KOPT-K1 (cell line): ENCODE results near the gene SEMA4A.
"Not testable (repeated sequence)": the region's sequence is repeated elsewhere in the genome, so short reads cannot be mapped to it uniquely, and the experiment has no call there.

ENCODE experiments used
- H3K27ac ChIP-seq: fragments of 200-600 bp; sonication (generic); 2 replicates; pipeline ENCODE4 v1.5.1; 2016; ENCODE audit warnings: antibody characterized with exemption, mild to moderate bottlenecking, low read depth, low read length; ENCODE audit not compliant: poor library complexity, severe bottlenecking
- H3K36me3 ChIP-seq: fragments of 200-600 bp; sonication (generic); 2 replicates; pipeline ENCODE4 v1.5.1; 2017; ENCODE audit warnings: antibody characterized with exemption, mild to moderate bottlenecking, low read length, moderate library complexity; ENCODE audit not compliant: insufficient read depth
- H3K9me3 ChIP-seq: fragments of 200-600 bp; sonication (generic); 2 replicates; pipeline ENCODE4 v1.5.1; 2017; ENCODE audit warnings: antibody characterized with exemption, low read length, mild to moderate bottlenecking; ENCODE audit not compliant: insufficient read depth, poor library complexity, severe bottlenecking

Gene SEMA4A

DNA sequence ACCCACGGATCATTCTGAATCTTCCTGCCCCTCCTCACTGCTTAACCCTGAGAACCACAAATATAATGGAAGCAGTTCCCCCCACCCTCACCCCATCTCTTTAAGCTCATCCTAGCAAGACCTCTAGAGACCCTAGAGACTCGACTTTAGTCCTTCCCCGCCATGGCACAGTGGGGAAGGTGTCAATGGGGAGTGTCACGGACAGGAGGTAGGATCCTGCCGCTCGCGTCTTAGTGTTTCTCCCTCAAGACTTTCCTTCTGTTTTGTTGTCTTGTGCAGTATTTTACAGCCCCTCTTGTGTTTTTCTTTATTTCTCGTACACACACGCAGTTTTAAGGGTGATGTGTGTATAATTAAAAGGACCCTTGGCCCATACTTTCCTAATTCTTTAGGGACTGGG lies 58.7 kb downstream of the SEMA4A start:
- Histone ChIP-seq H3K9me3 (peaks cover 6% of the 10 kb centered on the region), H3K36me3 (peaks cover 58% of the 10 kb centered on the region), H3K27ac (peak overlapping the region; percentile 95)

DNA sequence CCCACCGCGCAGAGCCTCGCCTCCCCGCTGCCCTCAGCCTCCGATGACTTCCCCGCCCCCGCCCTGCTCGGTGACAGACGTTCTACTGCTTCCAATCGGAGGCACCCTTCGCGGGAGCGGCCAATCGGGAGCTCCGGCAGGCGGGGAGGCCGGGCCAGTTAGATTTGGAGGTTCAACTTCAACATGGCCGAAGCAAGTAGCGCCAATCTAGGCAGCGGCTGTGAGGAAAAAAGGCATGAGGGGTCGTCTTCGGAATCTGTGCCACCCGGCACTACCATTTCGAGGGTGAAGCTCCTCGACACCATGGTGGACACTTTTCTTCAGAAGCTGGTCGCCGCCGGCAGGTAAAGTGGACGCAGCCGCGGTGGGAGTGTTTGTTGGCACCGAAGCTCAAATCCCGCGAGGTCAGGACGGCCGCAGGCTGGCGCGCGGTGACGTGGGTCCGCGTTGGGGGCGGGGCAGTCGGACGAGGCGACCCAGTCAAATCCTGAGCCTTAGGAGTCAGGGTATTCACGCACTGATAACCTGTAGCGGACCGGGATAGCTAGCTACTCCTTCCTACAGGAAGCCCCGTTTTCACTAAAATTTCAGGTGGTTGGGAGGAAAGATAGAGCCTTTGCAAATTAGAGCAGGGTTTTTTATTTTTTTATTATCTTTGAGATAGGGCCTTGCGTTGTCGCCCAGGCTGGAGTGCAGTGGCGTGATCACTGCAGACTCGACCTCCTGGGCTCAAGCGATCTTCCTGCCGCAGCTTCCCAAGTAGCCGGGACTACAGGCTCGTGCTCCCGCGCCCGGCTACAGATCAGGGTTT lies 59.7 kb downstream of the SEMA4A start, which contains the start of gene PMF1:
PMF1 (plus strand) TSS at position 175 of the 811 bp plus-strand sequence; CDS start at position 184, 9 bp downstream.
- H3K36me3 ChIP-seq, result peaks cover 50% of the 10 kb centered on the region
- peaks cover 6% of the 10 kb centered on the region for H3K9me3 ChIP-seq
- H3K27ac ChIP-seq, result peak within 1 kb of the TSS; percentile 95

DNA sequence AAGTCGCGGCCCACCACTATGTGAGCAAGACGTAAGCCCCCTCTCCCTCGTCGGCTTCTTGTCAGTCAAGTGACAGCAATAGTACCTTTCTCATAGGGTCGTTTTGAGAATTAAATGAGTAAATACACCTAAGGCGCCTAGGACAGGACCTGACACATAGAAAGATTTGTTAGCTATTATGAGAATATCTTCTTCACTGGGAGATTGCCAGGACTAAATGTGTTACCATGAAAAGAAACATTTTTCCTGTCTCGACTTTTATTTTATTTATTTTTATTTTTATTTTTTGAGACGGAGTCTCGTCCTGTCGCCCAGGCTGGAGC lies 60.2 kb downstream of the SEMA4A start:
- H3K9me3 ChIP-seq, result peaks cover 6% of the 10 kb centered on the region
- peak overlapping the region; percentile 95 for H3K27ac ChIP-seq
- H3K36me3 ChIP-seq, result peaks cover 44% of the 10 kb centered on the region

DNA sequence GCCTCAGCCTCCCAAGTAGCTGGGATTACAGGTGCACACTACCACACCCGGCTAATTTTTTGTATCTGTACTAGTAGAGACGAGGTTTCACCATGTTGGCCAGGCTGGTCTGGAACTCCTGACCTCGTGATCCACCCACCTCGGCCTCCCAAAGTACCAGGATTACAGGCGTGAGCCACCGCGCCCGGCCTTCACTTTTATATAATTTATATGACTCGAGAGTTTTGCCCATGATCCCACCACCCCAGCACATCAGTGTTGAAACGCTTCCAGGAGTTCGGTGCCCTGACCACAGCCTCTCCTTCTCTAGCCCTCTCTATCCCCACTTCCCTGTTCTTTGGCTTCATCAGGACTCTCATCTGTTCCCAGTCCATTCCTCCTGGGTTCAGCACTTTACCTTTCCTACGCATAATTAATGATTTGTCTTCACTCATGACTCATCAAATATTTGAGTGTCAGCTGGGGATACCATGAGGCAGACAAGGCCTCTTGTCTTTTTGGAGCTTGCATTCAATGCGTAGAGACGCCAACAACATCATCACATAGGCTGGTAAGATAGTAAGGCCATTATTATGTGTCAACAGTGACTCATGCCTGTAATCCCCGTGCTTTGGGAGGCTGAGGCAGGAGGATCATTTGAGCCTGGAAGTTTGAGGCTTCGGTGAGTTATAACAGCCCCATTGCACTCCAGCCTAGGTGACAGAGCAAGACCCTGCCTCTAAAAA lies 60.8 kb downstream of the SEMA4A start:
- Histone ChIP-seq H3K36me3 (peaks cover 38% of the 10 kb centered on the region), H3K9me3 (peaks cover 6% of the 10 kb centered on the region), H3K27ac (peak overlapping the region; percentile 95)

DNA sequence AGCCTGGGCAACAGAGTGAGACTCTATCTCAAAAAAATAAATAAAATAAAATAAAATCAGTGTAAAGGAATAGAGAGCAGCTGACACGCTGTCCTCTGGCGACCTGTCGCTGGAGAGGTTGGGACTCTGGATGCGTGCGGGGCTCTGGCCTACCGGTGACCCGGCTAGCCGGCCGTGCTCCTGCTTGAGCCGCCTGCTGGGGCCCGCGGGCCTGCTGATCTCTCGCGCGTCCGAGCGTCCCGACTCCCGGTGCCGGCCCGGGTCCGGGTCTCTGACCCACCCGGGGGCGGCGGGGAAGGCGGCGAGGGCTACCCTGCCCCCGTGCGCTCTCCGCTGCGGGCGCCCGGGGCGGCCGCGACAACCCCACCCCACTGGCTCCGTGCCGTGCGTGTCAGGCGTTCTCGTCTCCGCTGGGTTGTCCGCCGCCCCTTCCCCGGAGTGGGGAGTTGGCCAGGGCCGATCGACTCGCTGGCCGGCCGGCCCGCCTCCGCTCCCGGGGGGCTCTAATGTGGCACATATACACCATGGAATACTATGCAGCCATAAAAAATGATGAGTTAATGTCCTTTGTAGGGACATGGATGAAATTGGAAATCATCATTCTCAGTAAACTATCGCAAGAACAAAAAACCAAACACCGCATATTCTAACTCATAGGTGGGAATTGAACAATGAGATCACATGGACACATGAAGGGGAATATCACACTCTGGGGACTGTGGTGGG lies 63.1 kb downstream of the SEMA4A start:
- H3K27ac ChIP-seq, H3K9me3 ChIP-seq: not testable (repeated sequence)
- peaks cover 26% of the 10 kb centered on the region for H3K36me3 ChIP-seq

- H3K27ac ChIP-seq, result peak overlapping the region; percentile 34
- H3K9me3 ChIP-seq, result peaks cover 6% of the 10 kb centered on the region
- H3K36me3 ChIP-seq, result peaks cover 33% of the 10 kb centered on the region
Observed at GRCh38 chr1:156217871-156218270, 64.5 kb downstream of the SEMA4A start.

- Histone ChIP-seq H3K9me3 (peaks cover 6% of the 10 kb centered on the region), H3K36me3 (peaks cover 43% of the 10 kb centered on the region), H3K27ac (no peak overlapping the region)
Observed at GRCh38 chr1:156220226-156220625, 66.8 kb downstream of the SEMA4A start.

DNA sequence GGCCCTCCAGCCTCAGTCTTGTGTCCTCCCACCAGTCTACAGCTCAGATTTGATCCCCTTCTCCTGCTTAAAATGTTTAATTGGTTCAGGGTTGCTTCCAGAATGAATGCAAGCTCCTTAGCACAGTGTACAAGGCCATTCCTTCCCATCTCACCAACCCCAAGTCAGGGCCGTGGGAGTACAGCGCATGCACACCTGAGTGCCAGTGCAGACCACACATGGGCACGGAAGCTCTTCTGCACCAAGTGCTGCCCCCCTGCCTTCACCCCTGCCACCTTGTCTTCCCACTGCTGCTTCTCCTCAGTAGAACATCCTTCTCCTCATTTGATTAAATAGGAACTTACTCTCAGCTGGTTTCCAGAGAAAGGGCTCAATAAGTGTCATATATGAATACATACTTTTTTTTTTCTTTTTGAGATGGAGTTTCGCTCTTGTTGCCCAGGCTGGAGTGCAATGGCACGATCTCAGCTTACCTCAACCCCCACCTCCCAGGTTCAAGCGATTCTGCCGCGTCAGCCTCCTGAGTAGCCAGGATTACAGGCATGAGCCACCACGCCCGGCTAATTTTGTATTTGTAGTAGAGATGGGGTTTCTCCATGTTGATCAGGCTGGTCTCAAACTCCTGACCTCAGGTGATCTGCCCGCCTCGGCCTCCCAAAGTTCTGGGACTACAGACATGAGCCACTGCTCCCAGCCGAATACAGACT lies 68.8 kb downstream of the SEMA4A start:
- Histone ChIP-seq H3K27ac (no peak overlapping the region), H3K36me3 (peaks cover 49% of the 10 kb centered on the region)

DNA sequence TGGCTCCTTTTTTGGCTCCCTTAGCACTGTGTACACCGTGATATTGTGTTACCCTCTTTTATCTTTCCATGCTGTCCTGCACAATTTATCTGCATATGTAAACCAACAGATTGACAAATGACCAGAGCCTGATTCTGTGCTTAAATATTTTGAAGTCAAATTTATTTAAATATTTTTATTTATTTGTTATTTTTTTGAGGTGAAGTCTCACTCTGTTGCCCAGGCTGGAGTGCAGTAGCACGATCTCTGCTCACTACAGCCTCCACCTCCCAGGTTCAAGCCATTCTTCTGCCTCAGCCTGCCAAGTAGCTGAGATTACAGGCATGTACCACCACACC lies 72.3 kb downstream of the SEMA4A start:
- Histone ChIP-seq H3K9me3 (no peaks in the 10 kb centered on the region), H3K27ac (no peak overlapping the region), H3K36me3 (peaks cover 64% of the 10 kb centered on the region)

More for the DNA sequence above, 68.8 kb downstream of the SEMA4A start:
- no peaks in the 10 kb centered on the region for H3K9me3 ChIP-seq

GRCh38 chr1:156226116-156226538 lies 72.7 kb downstream of the SEMA4A start:
- Histone ChIP-seq H3K36me3 (peaks cover 59% of the 10 kb centered on the region), H3K27ac (no peak overlapping the region), H3K9me3 (no peaks in the 10 kb centered on the region)

DNA sequence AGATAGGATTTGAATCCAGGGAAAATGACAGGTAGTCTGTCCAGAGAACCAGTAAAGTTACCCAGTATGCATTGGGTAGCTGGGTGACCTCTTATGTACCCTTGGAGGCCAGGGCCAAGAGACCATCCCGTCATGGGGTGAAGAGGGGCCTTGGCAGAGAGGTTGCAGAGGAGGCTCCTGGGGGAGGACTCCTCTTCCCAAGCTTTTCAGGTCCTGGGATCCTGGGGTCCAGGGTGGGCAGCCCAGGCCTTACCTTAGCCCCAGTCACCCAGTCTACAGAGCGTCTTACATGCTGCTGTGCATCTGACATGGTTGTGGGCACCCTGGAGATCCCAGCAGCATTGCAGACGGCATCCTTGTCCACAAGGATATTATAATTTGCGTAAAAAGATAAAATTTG lies 73.4 kb downstream of the SEMA4A start:
- H3K36me3 ChIP-seq, result peaks cover 54% of the 10 kb centered on the region
- no peak overlapping the region for H3K27ac ChIP-seq
- no peaks in the 10 kb centered on the region for H3K9me3 ChIP-seq
